Stimulated activated CD8-positive, alpha-beta memory T cell treated with anti-CD3 and anti-CD28 coated beads, Interleukin-12 subunit alpha, Interleukin-12 subunit beta, amount 100 ng/mL, for 4 hours (primary cell): Measurements from ENCODE around the gene LIN37.

ENCODE experiments used
- DNase-seq: peaks from one replicate; pipeline ENCODE4 v3.0.0-alpha.2; 2020; ENCODE audit warnings: low read depth

The LIN37 gene, protein sequence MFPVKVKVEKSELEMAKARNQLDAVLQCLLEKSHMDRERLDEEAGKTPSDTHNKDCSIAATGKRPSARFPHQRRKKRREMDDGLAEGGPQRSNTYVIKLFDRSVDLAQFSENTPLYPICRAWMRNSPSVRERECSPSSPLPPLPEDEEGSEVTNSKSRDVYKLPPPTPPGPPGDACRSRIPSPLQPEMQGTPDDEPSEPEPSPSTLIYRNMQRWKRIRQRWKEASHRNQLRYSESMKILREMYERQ

DNA sequence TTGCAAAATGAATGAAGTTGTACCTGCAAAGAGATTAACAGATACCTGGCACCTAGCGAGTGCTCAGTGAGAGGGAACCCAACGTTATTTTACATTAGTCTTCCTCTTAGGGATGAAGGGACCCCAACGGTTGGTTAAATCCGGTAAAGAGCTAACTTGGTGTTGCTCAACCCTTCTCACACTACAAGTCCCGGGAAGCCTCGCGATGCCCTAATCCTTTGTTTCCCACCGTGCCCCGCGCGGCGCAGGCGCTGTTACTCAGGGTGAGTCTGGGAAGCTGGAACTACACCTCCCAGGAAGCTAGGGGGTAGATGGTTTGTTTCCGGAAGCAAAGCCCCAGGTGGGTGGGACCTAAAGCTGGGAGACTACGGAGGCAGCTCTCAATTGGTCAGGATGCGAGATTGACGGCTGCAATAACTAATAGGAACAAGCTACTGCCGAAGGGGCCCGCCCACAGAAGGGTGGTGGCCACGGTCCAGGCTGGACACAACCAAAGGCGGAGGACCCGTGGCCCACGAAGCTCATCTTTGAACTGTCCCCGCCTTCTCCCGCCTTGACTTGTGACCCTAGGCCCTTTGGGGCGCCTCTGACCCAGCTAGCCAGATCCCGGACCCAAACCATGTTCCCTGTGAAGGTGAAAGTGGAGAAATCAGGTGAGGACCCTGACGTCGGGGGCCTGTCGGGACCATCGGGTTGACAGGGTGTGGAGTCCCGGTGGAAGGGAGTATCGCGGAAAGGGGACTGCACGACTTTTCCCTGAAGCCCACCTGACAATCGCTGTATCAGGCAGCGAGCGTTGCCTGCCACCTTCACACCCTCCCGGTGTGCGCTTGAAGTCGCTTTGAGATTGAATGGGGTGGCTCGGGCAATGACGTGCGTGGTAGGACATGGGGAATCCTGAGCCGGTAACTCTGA, at the start of gene LIN37:
TSS of gene LIN37 (plus strand) at position 471 of the 915 bp plus-strand sequence. CDS start at position 620, 149 bp downstream.
- DNase-seq = peak; percentile 95

DNA sequence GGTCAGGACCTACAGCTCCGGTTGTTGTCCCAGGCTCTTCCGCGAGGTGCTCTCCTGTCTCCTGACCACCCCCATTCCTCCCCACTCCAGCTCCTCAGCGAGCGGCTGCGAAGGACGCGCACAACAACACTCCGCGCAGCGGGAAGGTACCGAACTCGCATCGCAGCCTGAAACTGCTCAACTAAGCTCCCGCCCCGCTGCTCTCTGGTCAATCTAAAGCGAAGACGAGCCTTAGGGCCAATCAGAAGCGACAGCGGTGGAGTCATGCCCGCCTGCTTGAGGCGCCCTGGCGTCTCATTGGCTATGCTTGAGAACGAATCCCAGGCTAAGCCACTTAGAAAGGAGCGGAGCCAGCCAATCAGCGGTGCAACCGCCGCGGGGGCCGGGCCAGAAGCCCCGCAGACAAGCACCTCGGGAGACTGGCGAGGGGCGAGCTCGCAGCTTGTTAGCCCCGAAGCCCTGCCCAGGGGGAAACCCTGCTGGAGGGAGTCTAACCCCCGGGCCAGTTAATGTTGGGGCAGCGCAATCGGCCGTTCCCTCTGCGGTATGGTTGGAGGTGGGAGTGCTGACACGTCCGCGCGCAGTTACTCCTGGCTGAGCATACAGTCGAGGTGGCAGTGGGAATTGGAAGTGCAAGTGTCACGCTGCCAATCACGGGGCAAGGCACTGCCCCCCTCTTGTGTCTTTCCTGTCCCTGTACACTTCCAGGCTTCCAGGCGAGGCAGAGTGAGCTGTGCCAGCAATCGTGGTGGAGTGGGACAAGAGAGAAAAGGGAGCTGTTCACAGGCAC, 46.0 kb upstream of the LIN37 start:
- DNase-seq = peak; percentile 83

- DNase-seq = no peak
Observed at GRCh38 chr19:35703343-35703742, 45.0 kb upstream of the LIN37 start.

DNA sequence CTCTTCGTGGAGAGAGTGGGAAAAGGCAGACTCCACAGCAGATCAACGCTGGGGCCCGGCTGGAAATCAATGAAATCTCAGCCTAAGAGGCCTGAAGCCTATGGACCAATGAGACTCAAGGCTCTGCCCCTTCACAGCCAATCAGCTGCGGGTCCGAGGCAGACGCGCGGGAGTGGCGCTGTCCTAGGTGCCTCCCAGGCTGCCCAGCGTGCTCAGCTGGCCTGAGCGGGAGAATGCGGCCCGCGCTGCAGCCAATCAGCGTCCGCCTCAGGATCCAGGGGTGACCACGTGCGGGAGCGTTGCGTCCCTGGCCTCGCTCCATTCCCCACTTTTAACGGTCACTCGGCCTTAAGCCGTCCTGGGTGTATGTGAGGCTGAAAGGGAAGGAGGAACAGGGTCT, 44.2 kb upstream of the LIN37 start, which contains the start of gene ZBTB32:
TSS of gene ZBTB32 (plus strand) at position 341 of the 400 bp plus-strand sequence. CDS start 10,069 bp downstream, outside the sequence.
- no peak for DNase-seq

DNA sequence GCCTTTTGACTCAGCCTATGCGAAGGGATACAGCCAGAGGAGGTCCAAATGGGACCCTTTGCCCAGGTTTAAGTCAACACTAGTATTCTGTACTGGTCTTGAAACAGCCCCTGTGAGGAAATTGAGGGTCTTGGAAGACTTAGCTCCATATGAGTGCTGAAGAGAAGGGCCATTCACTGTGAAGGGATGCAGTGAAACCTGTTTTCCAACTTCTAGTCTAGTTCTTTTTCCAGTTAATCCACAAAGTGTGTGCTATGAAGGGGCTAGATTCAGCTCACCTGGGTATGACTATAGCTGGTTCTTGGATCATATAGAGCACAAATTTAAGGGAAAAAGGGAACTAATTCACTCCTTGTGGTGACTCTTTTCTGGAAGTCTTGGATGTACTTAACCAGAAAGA, 40.0 kb upstream of the LIN37 start:
- no peak for DNase-seq

GRCh38 chr19:35710784-35711723, 37.3 kb upstream of the LIN37 start:
- DNase-seq = peak; percentile 34

GRCh38 chr19:35712567-35713505, 35.5 kb upstream of the LIN37 start:
- peak; percentile 45 for DNase-seq

GRCh38 chr19:35713506-35713850, 34.9 kb upstream of the LIN37 start:
- DNase-seq = no peak

GRCh38 chr19:35713904-35714495, 34.4 kb upstream of the LIN37 start:
- DNase-seq = no peak

DNA sequence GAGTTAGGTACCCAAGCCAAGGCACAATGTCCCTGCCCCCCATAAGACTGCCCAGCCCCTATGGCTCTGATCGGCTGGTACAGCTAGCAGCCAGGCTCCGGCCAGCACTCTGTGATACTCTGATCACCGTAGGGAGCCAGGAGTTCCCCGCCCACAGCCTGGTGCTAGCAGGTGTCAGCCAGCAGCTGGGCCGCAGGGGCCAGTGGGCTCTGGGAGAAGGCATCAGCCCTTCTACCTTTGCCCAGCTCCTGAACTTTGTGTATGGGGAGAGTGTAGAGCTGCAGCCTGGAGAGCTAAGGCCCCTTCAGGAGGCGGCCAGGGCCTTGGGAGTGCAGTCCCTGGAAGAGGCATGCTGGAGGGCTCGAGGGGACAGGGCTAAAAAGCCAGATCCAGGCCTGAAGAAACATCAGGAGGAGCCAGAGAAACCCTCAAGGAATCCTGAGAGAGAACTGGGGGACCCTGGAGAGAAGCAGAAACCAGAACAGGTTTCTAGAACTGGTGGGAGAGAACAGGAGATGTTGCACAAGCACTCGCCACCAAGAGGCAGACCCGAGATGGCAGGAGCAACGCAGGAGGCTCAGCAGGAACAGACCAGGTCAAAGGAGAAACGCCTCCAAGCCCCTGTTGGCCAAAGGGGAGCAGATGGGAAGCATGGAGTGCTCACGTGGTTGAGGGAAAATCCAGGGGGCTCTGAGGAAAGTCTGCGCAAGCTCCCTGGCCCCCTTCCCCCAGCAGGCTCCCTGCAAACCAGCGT, 33.6 kb upstream of the LIN37 start:
- no peak for DNase-seq

- no peak for DNase-seq
Observed at GRCh38 chr19:35715355-35715809, 33.0 kb upstream of the LIN37 start.

- no peak for DNase-seq
Observed at GRCh38 chr19:35715981-35716800, 32.2 kb upstream of the LIN37 start.

- DNase-seq = peak; percentile 95
Observed at GRCh38 chr19:35716801-35717664, 31.3 kb upstream of the LIN37 start.

GRCh38 chr19:35717665-35718344, 30.6 kb upstream of the LIN37 start, which contains the start of gene KMT2B:
Gene KMT2B (plus strand): TSS chr19:35718003. CDS start chr19:35718019, 16 bp downstream.
- no peak for DNase-seq

- DNase-seq = peak; percentile 52
Observed at GRCh38 chr19:35718345-35719041, 29.9 kb upstream of the LIN37 start.
